K562 (cell line): ENCODE results near the gene CDC42BPB. TPM values are rescaled to one million over a fixed set of nuclear protein-coding genes. Genes with fewer than 3 reads are reported as not detected.
A peak's percentile ranks its signal among the peaks of the same experiment; 100 is the strongest.

Experiments used
- ATF7 ChIP-seq: fragments of 450-650 bp; IDR thresholded peaks from 2 replicates; pipeline ENCODE4 v1.7.1; 2014; ENCODE audit warnings: mild to moderate bottlenecking, moderate library complexity
- CHD2 ChIP-seq: IDR thresholded peaks from 2 replicates; pipeline ENCODE4 v1.6.1; 2011; ENCODE audit warnings: low read depth, low read length
- CHD4 ChIP-seq: fragments of 200-600 bp; sonication (generic); IDR thresholded peaks from 3 replicates; pipeline ENCODE4 v1.6.1; 2012; ENCODE audit warnings: low read depth, mild to moderate bottlenecking, mixed read lengths, low read length, inconsistent platforms; ENCODE audit not compliant: insufficient read depth, insufficient replicate concordance, poor library complexity, severe bottlenecking
- DIDO1 ChIP-seq: fragments of 450-650 bp; IDR thresholded peaks from 2 replicates; pipeline ENCODE4 v1.6.1; 2016; ENCODE audit warnings: low read depth, missing biosample characterization, missing genetic modification characterization
- GATAD2A ChIP-seq: fragments of 450-650 bp; IDR thresholded peaks from 2 replicates; pipeline ENCODE4 v1.6.1; 2017
- MIER1 ChIP-seq: fragments of 450-650 bp; IDR thresholded peaks from 2 replicates; pipeline ENCODE4 v1.6.1; 2016; ENCODE audit warnings: antibody characterized with exemption, mild to moderate bottlenecking, low read depth
- PBX2 ChIP-seq, 2 experiments: IDR thresholded peaks in 1 of 2; conservative IDR thresholded peaks in 1 of 2; 2 replicates each; pipeline ENCODE4 v1.6.1; 2016; ENCODE audit warnings: low read depth in 2 of 2, mild to moderate bottlenecking in 1 of 2, missing compliant biosample characterization in 1 of 2, missing genetic modification characterization in 1 of 2, moderate library complexity in 1 of 2
- PCBP2 ChIP-seq: fragments of 200-400 bp; formaldehyde crosslinking; IDR thresholded peaks from 2 replicates; pipeline ENCODE4 v1.6.1; 2018; ENCODE audit warnings: low read length, low read depth, mild to moderate bottlenecking, moderate library complexity; ENCODE audit not compliant: poor library complexity, severe bottlenecking
- PHF21A ChIP-seq: fragments of 450-650 bp; IDR thresholded peaks from 2 replicates; pipeline ENCODE4 v1.6.1; 2017; ENCODE audit warnings: low read depth, borderline replicate concordance
- PRDM10 ChIP-seq: fragments of 450-650 bp; IDR thresholded peaks from 2 replicates; pipeline ENCODE4 v1.6.1; 2018; ENCODE audit not compliant: partially characterized antibody
- SNRNP70 ChIP-seq: fragments of 200-400 bp; formaldehyde crosslinking; optimal IDR thresholded peaks from 2 replicates; pipeline ENCODE3; 2017; ENCODE audit warnings: low read depth, low read length
- TEAD4 ChIP-seq, 2 experiments: sonication (generic) in 1 of 2; formaldehyde crosslinking in 1 of 2; IDR thresholded peaks; 2 replicates each; pipeline versions ENCODE4 v1.6.1 to v1.8.0; 2012 to 2022; ENCODE audit warnings: borderline replicate concordance in 1 of 2, inconsistent platforms in 1 of 2, low read length in 1 of 2, mild to moderate bottlenecking in 1 of 2, missing genetic modification reagents in 1 of 2
- THRB ChIP-seq: fragments of 450-650 bp; formaldehyde crosslinking; conservative IDR thresholded peaks from 2 replicates; pipeline ENCODE4 v1.4.0; 2022; ENCODE audit warnings: mild to moderate bottlenecking, missing genetic modification characterization
- polyA plus RNA-seq, 8 experiments: library from polyadenylated mRNA; depleted of rRNA in 4 of 8; stranded (reverse) in 5 of 8; unstranded in 3 of 8; fragments of >200 nt; fragmentation: Nextera tagmentation in 2 of 8; fragmentation: Illumina TruSeq in 1 of 8; extraction: Ambion mirVana in 2 of 8; extraction: Trizol in 1 of 8; gene quantifications; 2 replicates each; pipeline versions ENCODE4 v1.2.1 to v1.2.3, GENCODE V29; 2011 to 2014; ENCODE audit warnings: inconsistent platforms in 1 of 8, missing spikeins in 1 of 8
- total RNA-seq, 7 experiments: library from RNA; depleted of rRNA in 6 of 7; stranded (reverse); fragments of >200 nt in 6 of 7; fragmentation: Illumina TruSeq in 2 of 7; extraction: Trizol in 2 of 7; gene quantifications; 2 replicates each; pipeline versions ENCODE4 v1.2.1 to v1.2.3, GENCODE V29; 2011 to 2021; ENCODE audit warnings: low replicate concordance in 1 of 7
- TF ChIP-seq, protein P1 (sequence below): fragments of 250-450 bp; sonication (Bioruptor Pico); IDR thresholded peaks from 2 replicates; pipeline ENCODE4 v1.5.1; 2021; ENCODE audit warnings: mild to moderate bottlenecking
- TF ChIP-seq, protein P2 (sequence below), 2 experiments: fragments of 250-450 bp in 1 of 2; fragments of 450-650 bp in 1 of 2; sonication (Bioruptor Pico) in 1 of 2; IDR thresholded peaks; 2 replicates each; pipeline versions ENCODE4 v1.6.1 to v1.8.0; 2016 to 2021; ENCODE audit warnings: mild to moderate bottlenecking in 2 of 2, moderate library complexity in 2 of 2, missing compliant biosample characterization in 1 of 2, missing genetic modification characterization in 1 of 2

CDC42BPB gene
- total and polyA plus RNA-seq, 9 of the 15 experiments (the other 6 are each of a cell fraction or from before 2014, with no cell fraction given): 0.07 to 24.3 (median 12.6) TPM

DNA sequence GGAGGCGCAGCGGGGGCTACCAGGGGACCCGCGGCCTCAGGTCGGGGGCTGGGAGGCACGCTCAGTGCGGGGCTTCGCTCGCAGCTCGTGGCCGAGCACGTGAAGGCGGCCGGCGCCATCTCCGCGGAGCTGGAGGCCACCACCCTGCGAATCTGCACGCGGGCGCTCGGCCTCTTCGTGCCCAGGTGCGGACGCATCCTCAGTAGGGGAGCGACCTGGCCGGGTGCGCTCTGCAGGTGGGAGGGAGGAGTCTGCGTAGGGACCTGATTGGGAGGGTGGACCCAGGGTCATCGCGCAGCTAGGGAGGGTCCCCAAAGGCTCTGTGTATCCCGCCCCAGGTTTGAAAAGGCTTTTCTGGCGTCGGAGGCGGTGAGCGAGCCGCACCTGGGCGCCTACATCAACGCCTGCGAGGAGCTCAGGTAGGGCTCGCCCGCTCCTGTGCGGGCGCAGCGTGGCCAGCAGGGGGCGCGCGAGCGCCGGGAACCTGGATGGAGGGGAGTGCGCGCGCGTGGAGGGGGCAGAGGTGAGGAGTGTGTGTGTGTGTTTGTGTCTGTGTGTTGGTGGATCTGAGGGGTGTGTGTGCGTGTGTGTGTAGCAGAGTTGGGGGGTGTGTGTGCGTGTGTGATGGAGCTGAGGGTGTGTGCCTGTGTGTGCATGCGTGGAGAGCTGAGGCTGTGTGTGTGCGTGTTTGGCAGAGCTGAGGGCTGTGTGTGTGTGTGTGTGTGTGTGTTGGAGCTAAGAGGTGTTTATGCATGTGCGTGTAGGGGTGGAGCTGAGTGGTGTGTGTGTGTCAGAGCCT, 47.5 kb upstream of the CDC42BPB start (continued):
- TF ChIP-seq PRDM10 (no peak), PHF21A (no peak), DIDO1 (peak; percentile 44; the same call in 1 of the 2 replicates), CHD2 (0 out of 2 replicates have a peak, but pooled peaks have one; percentile 11), PCBP2 (no peak), GATAD2A (peak; percentile 58; the same call in 1 of the 2 replicates), PBX2 (CRISPR knock-in tag; IDR thresholded peaks at IDR 0.05; ENCODE audit: low read depth) (no peak), PBX2 (tag; conservative IDR thresholded peaks at IDR 0.05; ENCODE audit: low read depth) (no peak), MIER1 (peak; percentile 39; the same call in 1 of the 2 replicates), ATF7 (peak; percentile 28; the same call in 1 of the 2 replicates), THRB (CRISPR knock-in tag) (peak; percentile 94), CHD4 (no peak), SNRNP70 (no peak), TEAD4 (IDR thresholded peaks at IDR 0.05; ENCODE audit: low read length) (no peak), TEAD4 (CRISPR knock-in tag; IDR thresholded peaks at IDR 0.05; ENCODE audit: borderline replicate concordance) (no peak)
- TF ChIP-seq, protein P1, sequence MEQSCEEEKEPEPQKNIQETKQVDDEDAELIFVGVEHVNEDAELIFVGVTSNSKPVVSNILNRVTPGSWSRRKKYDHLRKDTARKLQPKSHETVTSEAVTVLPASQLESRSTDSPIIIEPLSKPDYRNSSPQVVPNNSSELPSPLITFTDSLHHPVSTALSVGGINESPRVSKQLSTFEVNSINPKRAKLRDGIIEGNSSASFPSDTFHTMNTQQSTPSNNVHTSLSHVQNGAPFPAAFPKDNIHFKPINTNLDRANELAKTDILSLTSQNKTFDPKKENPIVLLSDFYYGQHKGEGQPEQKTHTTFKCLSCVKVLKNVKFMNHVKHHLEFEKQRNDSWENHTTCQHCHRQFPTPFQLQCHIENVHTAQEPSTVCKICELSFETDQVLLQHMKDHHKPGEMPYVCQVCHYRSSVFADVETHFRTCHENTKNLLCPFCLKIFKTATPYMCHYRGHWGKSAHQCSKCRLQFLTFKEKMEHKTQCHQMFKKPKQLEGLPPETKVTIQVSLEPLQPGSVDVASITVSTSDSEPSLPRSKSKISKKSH: no peak
- TF ChIP-seq, protein P2, sequence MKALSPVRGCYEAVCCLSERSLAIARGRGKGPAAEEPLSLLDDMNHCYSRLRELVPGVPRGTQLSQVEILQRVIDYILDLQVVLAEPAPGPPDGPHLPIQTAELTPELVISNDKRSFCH (CRISPR knock-in tag; IDR thresholded peaks at IDR 0.05): no peak
- TF ChIP-seq, protein P2 (tag; IDR thresholded peaks at IDR 0.05): no peak
